HG03571 (cell line): ENCODE results near the gene PYCR2.
"Not testable (repeated sequence)": the region's sequence is repeated elsewhere in the genome, so short reads cannot be mapped to it uniquely, and the experiment has no call there.

Source experiments
- ATAC-seq: cut with Tn5 transposase; IDR thresholded peaks from one replicate; pipeline ENCODE4 v1.9.1; 2021; ENCODE audit not compliant: unreplicated experiment

Gene PYCR2

GRCh38 chr1:225943582-225943981 is 19.5 kb upstream of the PYCR2 start:
- ATAC-seq, result no peak

GRCh38 chr1:225942574-225942973 is 18.5 kb upstream of the PYCR2 start:
- ATAC-seq, result peak; percentile 60

- no peak for ATAC-seq
Observed at GRCh38 chr1:225941942-225942222, 17.8 kb upstream of the PYCR2 start.

GRCh38 chr1:225941187-225941941 is 17.3 kb upstream of the PYCR2 start, which contains the start of gene LEFTY2:
Gene LEFTY2 (minus strand): TSS chr1:225941220. CDS start chr1:225941140, 80 bp downstream.
- ATAC-seq, result no peak

GRCh38 chr1:225940385-225941151 is 16.5 kb upstream of the PYCR2 start:
- ATAC-seq, result no peak

GRCh38 chr1:225939939-225940310 is 15.9 kb upstream of the PYCR2 start:
- ATAC-seq, result not testable (repeated sequence)

GRCh38 chr1:225939097-225939938 is 15.3 kb upstream of the PYCR2 start:
- ATAC-seq, result not testable (repeated sequence)

- ATAC-seq, result no peak
Observed at GRCh38 chr1:225937048-225937968, 13.3 kb upstream of the PYCR2 start.

GRCh38 chr1:225936523-225936922 is 12.5 kb upstream of the PYCR2 start:
- ATAC-seq, result no peak

- not testable (repeated sequence) for ATAC-seq
Observed at GRCh38 chr1:225936086-225936485, 12.0 kb upstream of the PYCR2 start.

GRCh38 chr1:225934711-225935110 is 10.7 kb upstream of the PYCR2 start:
- no peak for ATAC-seq

GRCh38 chr1:225933072-225933471 is 9.0 kb upstream of the PYCR2 start:
- ATAC-seq, result no peak

GRCh38 chr1:225931270-225932136 is 7.5 kb upstream of the PYCR2 start:
- ATAC-seq, result no peak

GRCh38 chr1:225930566-225930965 is 6.5 kb upstream of the PYCR2 start:
- ATAC-seq, result no peak

GRCh38 chr1:225929462-225929861 is 5.4 kb upstream of the PYCR2 start:
- ATAC-seq, result not testable (repeated sequence)

GRCh38 chr1:225928186-225929175 is 4.4 kb upstream of the PYCR2 start:
- ATAC-seq, result no peak

- ATAC-seq, result no peak
Observed at GRCh38 chr1:225926551-225927113, 2.6 kb upstream of the PYCR2 start.

GRCh38 chr1:225923381-225923691 is 714 bp downstream of the PYCR2 start:
- no peak for ATAC-seq
